GM23338 (cell line): ENCODE data around the gene FGA. TPM values are rescaled to one million over a fixed set of nuclear protein-coding genes. Genes with fewer than 3 reads are reported as not detected.

Experiments
- ATAC-seq: fragments of 200-7000 bp; cut with Tn5 transposase; 3 replicates; pipeline ENCODE4 v1.9.1; 2020
- DNase-seq: peaks from one replicate; pipeline ENCODE4 v3.0.0-alpha.2; 2015; ENCODE audit warnings: low spot score
- H2AFZ ChIP-seq: fragments of 200-600 bp; sonication (generic); 2 replicates; pipeline ENCODE4 v1.8.0; 2016; ENCODE audit warnings: antibody characterized with exemption, mild to moderate bottlenecking, moderate library complexity
- H3F3A ChIP-seq: fragments of 200-600 bp; sonication (generic); replicated peaks from 2 replicates; pipeline ENCODE4 v1.8.0; 2017; ENCODE audit warnings: antibody characterized with exemption, mixed run types, low read depth
- H3K27ac ChIP-seq: fragments of 200-600 bp; sonication (generic); 2 replicates; pipeline ENCODE4 v1.6.1; 2016; ENCODE audit warnings: low read depth
- H3K27me3 ChIP-seq: fragments of 200-600 bp; sonication (generic); 2 replicates; pipeline ENCODE4 v1.8.0; 2016; ENCODE audit warnings: mild to moderate bottlenecking, mixed run types, moderate library complexity; ENCODE audit not compliant: insufficient read depth
- H3K36me3 ChIP-seq: fragments of 200-600 bp; sonication (generic); 2 replicates; pipeline ENCODE4 v1.8.0; 2016; ENCODE audit warnings: mild to moderate bottlenecking; ENCODE audit not compliant: insufficient read depth
- H3K4me1 ChIP-seq: fragments of 200-600 bp; sonication (generic); 2 replicates; pipeline ENCODE4 v1.8.0; 2016; ENCODE audit warnings: mild to moderate bottlenecking, moderate library complexity; ENCODE audit not compliant: insufficient read depth
- H3K4me2 ChIP-seq: fragments of 200-600 bp; sonication (generic); 2 replicates; pipeline ENCODE4 v1.7.1; 2017; ENCODE audit warnings: mixed run types
- H3K4me3 ChIP-seq: fragments of 200-600 bp; sonication (generic); 2 replicates; pipeline ENCODE4 v1.6.1; 2016; ENCODE audit warnings: mixed run types
- H3K79me2 ChIP-seq: fragments of 200-600 bp; sonication (generic); replicated peaks from 2 replicates; pipeline ENCODE4 v1.8.0; 2017; ENCODE audit warnings: mild to moderate bottlenecking; ENCODE audit not compliant: insufficient read depth
- H3K9me2 ChIP-seq: fragments of 200-600 bp; sonication (generic); 2 replicates; pipeline ENCODE4 v1.8.0; 2017; ENCODE audit not compliant: insufficient read depth
- H4K20me1 ChIP-seq: fragments of 200-600 bp; sonication (generic); replicated peaks from 2 replicates; pipeline ENCODE4 v1.8.0; 2017; ENCODE audit warnings: mild to moderate bottlenecking; ENCODE audit not compliant: insufficient read depth
- H3K27ac Mint-ChIP-seq: 2 replicates; pipeline ENCODE4 v1.8.0; 2020; ENCODE audit warnings: inconsistent platforms, mild to moderate bottlenecking, moderate library complexity, mixed read lengths
- H3K27me3 Mint-ChIP-seq: 3 replicates; pipeline ENCODE4 v1.8.0; 2022; ENCODE audit warnings: low read depth, mild to moderate bottlenecking, moderate library complexity, mixed read lengths, inconsistent platforms; ENCODE audit not compliant: insufficient read depth, poor library complexity
- H3K36me3 Mint-ChIP-seq: 3 replicates; pipeline ENCODE4 v1.8.0; 2021; ENCODE audit warnings: low read depth, mild to moderate bottlenecking, inconsistent platforms, moderate library complexity, mixed read lengths
- H3K4me1 Mint-ChIP-seq: 3 replicates; pipeline ENCODE4 v1.8.0; 2020; ENCODE audit warnings: mild to moderate bottlenecking, inconsistent platforms, mixed read lengths
- H3K4me3 Mint-ChIP-seq: 3 replicates; pipeline ENCODE4 v1.8.0; 2021; ENCODE audit warnings: moderate library complexity, mild to moderate bottlenecking, inconsistent platforms, mixed read lengths
- H3K9me3 Mint-ChIP-seq: 3 replicates; pipeline ENCODE4 v1.8.0; 2020; ENCODE audit warnings: moderate library complexity, mild to moderate bottlenecking, inconsistent platforms, mixed read lengths
- CREB1 ChIP-seq: fragments of 250-450 bp; sonication (Bioruptor Pico); IDR thresholded peaks from 2 replicates; pipeline ENCODE4 v1.5.0; 2020; ENCODE audit warnings: low read depth, mild to moderate bottlenecking, moderate library complexity
- CTCF ChIP-seq, 2 experiments: fragments of 200-600 bp in 1 of 2; sonication (generic) in 1 of 2; conservative IDR thresholded peaks; 2 replicates each; pipeline versions ENCODE4 v1.5.1 to v1.6.1; 2016 to 2017; ENCODE audit warnings: antibody characterized with exemption in 2 of 2, low read depth in 2 of 2, mild to moderate bottlenecking in 2 of 2, moderate library complexity in 1 of 2
- EZH2 ChIP-seq: fragments of 200-600 bp; sonication (generic); IDR thresholded peaks from one replicate; pipeline ENCODE4 v1.8.0; 2017; ENCODE audit warnings: antibody characterized with exemption, mild to moderate bottlenecking, low read depth; ENCODE audit not compliant: unreplicated experiment
- EZH2phosphoT487 ChIP-seq: fragments of 200-600 bp; sonication (generic); IDR thresholded peaks from one replicate; pipeline ENCODE4 v1.8.1; 2018; ENCODE audit warnings: antibody characterized with exemption; ENCODE audit not compliant: unreplicated experiment
- JUNB ChIP-seq: IDR thresholded peaks from one replicate; pipeline ENCODE4 v1.6.1; 2016; ENCODE audit warnings: antibody characterized with exemption; ENCODE audit not compliant: unreplicated experiment
- NANOG ChIP-seq: IDR thresholded peaks from 2 replicates; pipeline ENCODE4 v1.6.1; 2016; ENCODE audit warnings: antibody characterized with exemption, borderline replicate concordance
- POLR2AphosphoS5 ChIP-seq: IDR thresholded peaks from 2 replicates; pipeline ENCODE4 v1.6.1; 2016; ENCODE audit warnings: antibody characterized with exemption, low read depth
- REST ChIP-seq: IDR thresholded peaks from one replicate; pipeline ENCODE4 v1.6.1; 2018; ENCODE audit warnings: antibody characterized with exemption; ENCODE audit not compliant: unreplicated experiment
- STAT1 ChIP-seq: IDR thresholded peaks from one replicate; pipeline ENCODE4 v1.6.1; 2016; ENCODE audit warnings: antibody characterized with exemption; ENCODE audit not compliant: unreplicated experiment
- ZNF114 ChIP-seq: fragments of 250-450 bp; sonication (Bioruptor Pico); IDR thresholded peaks from 2 replicates; pipeline ENCODE4 v1.5.0; 2020; ENCODE audit warnings: mild to moderate bottlenecking, moderate library complexity
- ZNF331 ChIP-seq: fragments of 250-450 bp; sonication (Bioruptor Pico); IDR thresholded peaks from 2 replicates; pipeline ENCODE4 v1.5.0; 2020; ENCODE audit warnings: low read depth, mild to moderate bottlenecking, moderate library complexity
- polyA plus RNA-seq: library from polyadenylated mRNA; unstranded; fragments of >200 nt; fragmentation: Nextera tagmentation; extraction: Ambion mirVana; gene quantifications from 2 replicates; pipeline ENCODE4 v1.2.1, GENCODE V29; 2016
- total RNA-seq: library from RNA; depleted of rRNA; stranded (reverse); fragments of >200 nt; shearing (Covaris generic); gene quantifications from 2 replicates; pipeline ENCODE4 v1.2.3, GENCODE V29; 2014

Gene FGA
- total and polyA plus RNA-seq, 2 experiments from 2014 or later: not detected

GRCh38 chr4:154626793-154627484 is 36.4 kb upstream of the FGA start:
- peak; percentile 91 for DNase-seq
- Histone ChIP-seq H2AFZ (peak overlapping the region; percentile 99), H3K4me1 (peaks cover 11% of the 10 kb centered on the region), H3F3A (no peaks in the 10 kb centered on the region), H3K4me2 (peak overlapping the region; percentile 92), H4K20me1 (no peaks in the 10 kb centered on the region), H3K27me3 (peaks cover 38% of the 10 kb centered on the region), H3K36me3 (no peaks in the 10 kb centered on the region), H3K27ac (no peak overlapping the region), H3K79me2 (no peaks in the 10 kb centered on the region), H3K4me3 (peak overlapping the region; percentile 74), H3K9me2 (peaks cover 4% of the 10 kb centered on the region; the same call in 1 of the 2 replicates)
- Mint-ChIP-seq H3K27me3 (peaks cover 7% of the 10 kb centered on the region), H3K9me3 (no peaks in the 10 kb centered on the region), H3K4me1 (peaks cover 2% of the 10 kb centered on the region; the same call in 2 of the 3 replicates), H3K36me3 (no peaks in the 10 kb centered on the region), H3K27ac (no peak overlapping the region), H3K4me3 (no peak overlapping the region; the same call in 2 of the 3 replicates)
- ATAC-seq: peak; percentile 97
- TF ChIP-seq REST (no peak), CTCF (conservative IDR thresholded peaks at IDR 0.05; ENCODE audit: low read depth in 2 of 2) (peak; percentile 58 to 82)

GRCh38 chr4:154625971-154626370 is 35.4 kb upstream of the FGA start:
- Mint-ChIP-seq H3K36me3 (no peaks in the 10 kb centered on the region), H3K27ac (no peak overlapping the region), H3K4me1 (no peaks in the 10 kb centered on the region; the same call in 2 of the 3 replicates), H3K9me3 (no peaks in the 10 kb centered on the region; the same call in 2 of the 3 replicates), H3K4me3 (no peak overlapping the region; the same call in 2 of the 3 replicates), H3K27me3 (peaks cover 7% of the 10 kb centered on the region)
- peak overlapping the region; percentile 92 for H3K4me2 ChIP-seq
- peaks cover 4% of the 10 kb centered on the region; the same call in 1 of the 2 replicates for H3K9me2 ChIP-seq
- no peak overlapping the region for H3K27ac ChIP-seq
- H3F3A ChIP-seq: no peaks in the 10 kb centered on the region
- H3K27me3 ChIP-seq: peaks cover 38% of the 10 kb centered on the region
- H4K20me1 ChIP-seq: no peaks in the 10 kb centered on the region
- H3K79me2 ChIP-seq: no peaks in the 10 kb centered on the region
- peaks cover 11% of the 10 kb centered on the region for H3K4me1 ChIP-seq
- H3K36me3 ChIP-seq: no peaks in the 10 kb centered on the region
- H3K4me3 ChIP-seq: peak overlapping the region; percentile 74; the same call in 1 of the 2 replicates
- DNase-seq (no peak), ATAC-seq (no peak)
- H2AFZ ChIP-seq: peak overlapping the region; percentile 89
- TF ChIP-seq NANOG: no peak
- no peak for TF ChIP-seq CREB1
- TF ChIP-seq REST: no peak
- TF ChIP-seq ZNF331: no peak
- no peak for TF ChIP-seq POLR2AphosphoS5
- no peak for TF ChIP-seq CTCF (conservative IDR thresholded peaks at IDR 0.05; ENCODE audit: low read depth in 2 of 2)
- no peak for TF ChIP-seq EZH2phosphoT487
- no peak for TF ChIP-seq STAT1
- TF ChIP-seq ZNF114: no peak
- TF ChIP-seq JUNB: no peak
- TF ChIP-seq EZH2: no peak
